ENCODE results near the gene AOC1.

AOC1 gene

GRCh38 chr7:150846291-150847115 lies 5.8 kb upstream of the AOC1 start:
- TF ChIP-seq CTCF (IDR thresholded peaks at IDR 0.05; ENCODE audit: low read length, missing control alignments), result no peak
- DNase-seq (ENCODE audit: low read depth), result no peak
- H3K4me3 ChIP-seq (replicated peaks; ENCODE audit: low read depth, low read length), result no peak overlapping the region

GRCh38 chr7:150847536-150847935 lies 4.8 kb upstream of the AOC1 start:
- TF ChIP-seq CTCF (IDR thresholded peaks at IDR 0.05; ENCODE audit: low read length, missing control alignments), result no peak
- DNase-seq (ENCODE audit: low read depth), result no peak

GRCh38 chr7:150848111-150848510 lies 4.2 kb upstream of the AOC1 start:
- DNase-seq (ENCODE audit: low read depth), result no peak
- no peak for TF ChIP-seq CTCF (IDR thresholded peaks at IDR 0.05; ENCODE audit: low read length, missing control alignments)
- H3K4me3 ChIP-seq (replicated peaks; ENCODE audit: low read depth, low read length), result no peak overlapping the region

More at GRCh38 chr7:150847536-150847935, 4.8 kb upstream of the AOC1 start:
- H3K4me3 ChIP-seq (replicated peaks; ENCODE audit: low read depth, low read length), result no peak overlapping the region

- no peak for DNase-seq (ENCODE audit: low read depth)
- H3K4me3 ChIP-seq (replicated peaks; ENCODE audit: low read depth, low read length), result no peak overlapping the region
- TF ChIP-seq CTCF (IDR thresholded peaks at IDR 0.05; ENCODE audit: low read length, missing control alignments), result no peak
These were observed 3.7 kb upstream of the AOC1 start for GRCh38 chr7:150848561-150849115.

- no peak overlapping the region for H3K4me3 ChIP-seq (replicated peaks; ENCODE audit: low read depth, low read length)
- no peak for DNase-seq (ENCODE audit: low read depth)
- no peak for TF ChIP-seq CTCF (IDR thresholded peaks at IDR 0.05; ENCODE audit: low read length, missing control alignments)
These were observed 3.0 kb upstream of the AOC1 start for GRCh38 chr7:150849204-150849775.

- no peak for DNase-seq (ENCODE audit: low read depth)
- H3K4me3 ChIP-seq (replicated peaks; ENCODE audit: low read depth, low read length), result no peak overlapping the region
- TF ChIP-seq CTCF (IDR thresholded peaks at IDR 0.05; ENCODE audit: low read length, missing control alignments), result no peak
These were observed 2.0 kb upstream of the AOC1 start for GRCh38 chr7:150850273-150850672.
